Stimulated activated effector memory CD8-positive, alpha-beta T cell treated with anti-CD3 and anti-CD28 coated beads, Interleukin-12 subunit alpha, Interleukin-12 subunit beta, amount 100 ng/mL, for 72 hours (primary cell): ENCODE measurements around the gene SERPINB1.
"Not testable (repeated sequence)": the region's sequence is repeated elsewhere in the genome, so short reads cannot be mapped to it uniquely, and the experiment has no call there.

ENCODE experiments used
- ATAC-seq: fragments of 150-1000 bp; cut with Tn5 transposase; 2 replicates; pipeline ENCODE4 v1.10.0; 2021
- DNase-seq, 2 donors: peaks; one replicate each; pipeline ENCODE4 v3.0.0; 2021 to 2022; ENCODE audit warnings: low spot score in 2 of 2
- H3K27ac Mint-ChIP-seq: one replicate; pipeline ENCODE4 v1.8.0; 2022; ENCODE audit warnings: mild to moderate bottlenecking, mixed read lengths
- H3K36me3 Mint-ChIP-seq: one replicate; pipeline ENCODE4 v1.8.0; 2022; ENCODE audit warnings: mild to moderate bottlenecking, mixed read lengths
- H3K4me1 Mint-ChIP-seq: one replicate; pipeline ENCODE4 v1.8.0; 2022; ENCODE audit warnings: mixed read lengths
- H3K4me3 Mint-ChIP-seq: one replicate; pipeline ENCODE4 v1.8.0; 2022; ENCODE audit warnings: mild to moderate bottlenecking, mixed read lengths
- H3K9me3 Mint-ChIP-seq: one replicate; pipeline ENCODE4 v1.8.0; 2022; ENCODE audit warnings: mixed read lengths

SERPINB1 gene

DNA sequence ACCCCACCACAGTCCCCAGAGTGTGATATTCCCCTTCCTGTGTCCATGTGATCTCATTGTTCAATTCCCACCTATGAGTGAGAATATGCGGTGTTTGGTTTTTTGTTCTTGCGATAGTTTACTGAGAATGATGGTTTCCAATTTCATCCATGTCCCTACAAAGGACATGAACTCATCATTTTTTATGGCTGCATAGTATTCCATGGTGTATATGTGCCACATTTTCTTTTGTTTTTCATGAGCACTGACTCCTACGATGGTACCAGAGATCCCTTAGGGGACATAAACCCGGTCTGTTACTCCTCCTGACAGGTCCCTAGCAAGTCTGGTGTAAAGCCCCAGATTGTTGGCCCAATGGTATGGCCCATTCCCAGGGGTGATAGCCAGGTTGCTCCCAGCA, 40.0 kb downstream of the SERPINB1 start:
- ATAC-seq, DNase-seq, H3K27ac Mint-ChIP-seq, H3K9me3 Mint-ChIP-seq, H3K4me3 Mint-ChIP-seq, H3K36me3 Mint-ChIP-seq: not testable (repeated sequence)
- H3K4me1 Mint-ChIP-seq, result peaks cover 30% of the 10 kb centered on the region

DNA sequence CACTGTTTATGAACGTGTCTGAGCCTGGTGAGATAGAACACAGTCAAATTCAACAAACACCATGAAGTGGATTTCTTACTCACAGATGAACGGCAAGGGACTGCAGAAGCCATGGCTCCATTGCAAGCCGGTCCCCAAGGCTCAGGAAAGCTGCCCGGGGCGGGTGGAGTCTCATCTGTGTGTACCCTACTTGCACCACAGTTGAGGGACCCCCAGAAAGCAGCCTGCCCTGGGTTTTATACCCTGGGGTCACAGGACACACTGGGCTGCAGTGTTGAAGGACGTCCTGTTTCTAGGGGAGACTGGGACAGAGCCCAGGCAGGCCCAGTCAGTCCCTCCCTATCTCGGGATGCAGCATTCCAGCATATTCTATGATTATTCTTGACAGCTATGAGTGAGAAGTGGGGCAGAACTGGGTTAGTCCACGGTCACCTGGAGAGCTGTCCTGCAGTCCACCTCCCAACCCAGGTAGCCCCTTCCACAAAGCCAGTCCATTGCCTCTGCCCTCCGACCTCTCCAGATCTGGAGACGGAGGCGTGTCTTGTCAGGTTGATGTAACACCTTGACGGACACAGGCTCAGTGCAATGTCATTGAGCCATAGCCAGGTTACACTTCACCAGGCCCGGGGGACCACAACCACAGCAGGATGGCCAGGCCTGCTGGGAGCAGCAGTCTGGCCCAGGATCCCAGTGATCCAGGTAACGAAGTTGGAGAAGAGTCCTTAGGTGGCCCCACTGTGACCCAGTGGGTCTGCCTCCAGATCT, 40.9 kb downstream of the SERPINB1 start:
- H3K4me3 Mint-ChIP-seq, result no peak overlapping the region
- H3K4me1 Mint-ChIP-seq, result peaks cover 33% of the 10 kb centered on the region
- H3K36me3 Mint-ChIP-seq, result peaks cover 16% of the 10 kb centered on the region
- H3K9me3 Mint-ChIP-seq, result no peaks in the 10 kb centered on the region
- ATAC-seq (peak; percentile 14), DNase-seq (no peak)
- H3K27ac Mint-ChIP-seq, result no peak overlapping the region

DNA sequence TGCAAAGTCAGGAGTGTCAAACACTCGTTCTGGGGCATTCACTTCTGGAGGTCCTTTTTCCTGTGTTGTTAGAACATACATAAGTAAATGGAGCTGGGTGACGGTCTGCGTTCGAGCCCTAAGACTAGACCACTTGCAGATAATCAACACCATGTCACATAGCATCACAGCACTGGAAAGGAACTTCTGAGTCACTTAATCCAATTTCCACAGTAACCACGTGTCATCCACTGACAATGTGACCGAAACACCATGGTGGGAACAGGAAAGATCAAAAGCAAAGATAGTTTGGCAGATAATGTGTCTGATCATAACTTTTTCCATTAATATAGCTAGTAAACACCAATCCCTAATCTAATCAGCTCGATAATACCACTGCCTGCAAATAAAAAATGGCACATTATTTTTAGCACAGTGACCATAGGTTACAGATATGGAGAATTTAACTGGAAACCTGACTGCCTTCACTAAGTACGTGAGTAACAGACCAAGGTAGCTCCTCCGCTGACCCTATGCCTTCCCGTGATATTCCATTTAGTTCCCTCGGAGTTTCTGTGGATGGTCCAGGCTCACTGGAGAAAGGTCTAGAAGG, 41.6 kb downstream of the SERPINB1 start:
- ATAC-seq (peak; percentile 77), DNase-seq (no peak)
- Mint-ChIP-seq H3K4me1 (peaks cover 30% of the 10 kb centered on the region), H3K27ac (peak overlapping the region; percentile 85), H3K9me3 (no peaks in the 10 kb centered on the region), H3K4me3 (peak overlapping the region; percentile 3), H3K36me3 (peaks cover 16% of the 10 kb centered on the region)

DNA sequence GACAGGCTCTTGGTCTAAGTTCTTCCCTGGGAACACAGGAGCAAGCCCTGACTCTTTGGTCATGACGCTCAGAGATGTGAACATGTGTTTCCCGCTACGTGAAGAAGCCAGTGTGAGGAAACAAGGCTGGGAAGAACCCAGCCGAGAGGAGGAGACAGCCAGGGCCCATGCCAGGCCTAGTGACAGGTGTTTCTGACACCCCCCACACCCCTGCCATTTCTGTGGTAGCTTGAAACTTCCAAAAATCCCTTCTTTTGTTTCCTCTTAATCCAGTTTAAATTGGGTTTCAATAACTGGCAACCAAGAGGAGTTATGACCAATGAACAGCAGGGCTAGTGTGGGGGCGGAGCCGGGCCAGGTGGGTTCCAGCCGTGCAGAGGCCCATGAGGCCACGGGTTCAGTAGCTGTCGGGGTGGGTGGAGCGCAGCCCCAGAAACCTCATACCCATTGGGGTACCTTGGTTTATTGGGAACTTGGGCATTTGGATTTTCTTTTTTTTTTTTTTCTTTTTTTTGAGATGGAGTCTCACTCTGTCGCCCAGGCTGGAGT, 43.0 kb downstream of the SERPINB1 start:
- Mint-ChIP-seq H3K27ac (peak overlapping the region; percentile 15), H3K9me3 (no peaks in the 10 kb centered on the region), H3K36me3 (peaks cover 16% of the 10 kb centered on the region), H3K4me3 (no peak overlapping the region), H3K4me1 (peaks cover 33% of the 10 kb centered on the region)
- no peak for DNase-seq
- no peak for ATAC-seq

DNA sequence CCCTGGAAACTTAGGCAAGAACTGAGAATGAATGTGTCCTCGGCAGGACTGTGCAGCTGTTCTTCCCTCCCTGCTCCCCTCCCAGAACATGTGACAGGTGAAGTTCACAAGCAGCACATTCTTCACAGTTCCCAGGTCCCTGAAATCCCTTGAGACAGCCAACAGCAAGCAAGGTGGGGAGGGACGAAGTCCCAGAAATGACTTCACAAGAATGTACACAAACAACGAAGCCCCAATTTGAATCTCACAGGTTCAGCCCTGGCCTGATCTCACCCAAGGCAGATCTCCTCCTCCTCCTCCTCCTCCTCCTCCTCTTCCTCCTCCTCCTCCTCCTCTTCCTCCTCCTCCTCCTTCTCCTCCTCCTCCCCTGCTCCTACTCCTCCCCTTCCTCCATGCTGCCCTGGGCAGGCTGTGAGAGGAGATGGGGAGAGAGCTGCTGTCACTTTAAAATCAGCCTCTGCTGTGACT, 44.1 kb downstream of the SERPINB1 start:
- no peak overlapping the region for H3K4me3 Mint-ChIP-seq
- no peaks in the 10 kb centered on the region for H3K9me3 Mint-ChIP-seq
- peaks cover 44% of the 10 kb centered on the region for H3K4me1 Mint-ChIP-seq
- peak overlapping the region; percentile 15 for H3K27ac Mint-ChIP-seq
- ATAC-seq, result no peak
- H3K36me3 Mint-ChIP-seq, result peaks cover 16% of the 10 kb centered on the region
- DNase-seq, result no peak

DNA sequence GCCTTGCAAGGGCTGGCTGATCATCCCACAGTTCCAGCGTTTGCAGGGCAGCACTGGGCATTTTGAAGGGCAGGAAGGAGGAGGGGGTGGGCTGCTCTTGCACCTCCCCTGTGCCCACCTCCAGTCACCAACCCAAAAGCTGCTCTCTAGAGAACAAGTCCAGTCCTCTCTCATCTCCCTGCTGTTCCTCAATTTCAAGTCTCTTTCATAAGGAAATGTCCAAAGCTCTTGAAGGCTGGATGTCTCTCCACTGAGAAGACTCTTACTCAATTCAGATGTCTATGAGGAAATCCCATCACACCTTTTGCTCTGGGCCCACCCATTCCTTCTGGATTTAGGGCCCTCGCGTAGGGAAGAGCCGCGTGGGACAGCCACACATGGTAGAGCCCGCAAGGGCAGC, 44.8 kb downstream of the SERPINB1 start:
- Mint-ChIP-seq H3K36me3 (peaks cover 16% of the 10 kb centered on the region), H3K4me3 (no peak overlapping the region), H3K9me3 (no peaks in the 10 kb centered on the region), H3K4me1 (peaks cover 49% of the 10 kb centered on the region), H3K27ac (no peak overlapping the region)
- DNase-seq (no peak), ATAC-seq (no peak)

DNA sequence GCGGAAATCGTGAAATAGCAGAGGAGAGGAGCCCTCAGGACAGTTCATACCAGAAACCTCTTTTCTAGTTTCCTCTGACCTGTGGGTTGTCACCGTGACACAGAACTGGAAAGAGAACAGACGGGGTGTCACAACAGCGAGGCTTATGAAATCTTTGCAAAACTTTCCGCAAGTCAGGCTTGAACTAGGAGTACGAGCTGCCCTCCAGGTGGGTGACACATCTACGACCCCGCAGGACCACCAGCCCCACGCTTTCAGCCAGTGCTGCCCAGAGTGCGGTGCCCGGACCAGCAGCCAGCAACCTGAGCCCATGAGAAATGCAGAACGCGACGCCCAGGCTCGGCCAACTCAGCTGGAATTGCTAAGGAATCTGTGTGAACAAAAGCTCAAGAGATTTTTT, 45.7 kb downstream of the SERPINB1 start:
- Mint-ChIP-seq H3K27ac (no peak overlapping the region), H3K4me3 (no peak overlapping the region)

DNA sequence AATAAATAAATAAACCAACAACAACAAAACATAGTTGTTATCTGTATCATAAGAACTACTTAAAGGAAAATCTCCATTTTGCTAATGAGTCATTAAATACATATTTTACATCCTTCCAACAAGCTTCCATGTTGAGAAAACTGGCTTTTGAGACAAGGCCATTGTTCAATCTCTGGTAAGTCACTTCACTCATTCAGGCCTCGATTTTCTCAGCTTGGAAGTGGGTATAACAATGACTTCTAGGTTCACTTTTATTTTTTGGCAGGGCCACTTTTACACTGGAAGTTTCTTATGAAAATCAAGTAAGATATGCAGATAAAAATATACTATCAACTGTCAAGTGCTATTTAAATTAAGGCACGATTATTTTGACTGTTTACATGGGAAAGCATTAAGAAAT, 46.5 kb downstream of the SERPINB1 start:
- Mint-ChIP-seq H3K9me3 (no peaks in the 10 kb centered on the region), H3K4me3 (no peak overlapping the region), H3K27ac (no peak overlapping the region), H3K4me1 (peaks cover 50% of the 10 kb centered on the region), H3K36me3 (peaks cover 15% of the 10 kb centered on the region)
- ATAC-seq, result no peak
- DNase-seq, result no peak

More for the DNA sequence above, 45.7 kb downstream of the SERPINB1 start:
- DNase-seq (no peak), ATAC-seq (peak; percentile 39)
- Mint-ChIP-seq H3K4me1 (peaks cover 55% of the 10 kb centered on the region), H3K9me3 (no peaks in the 10 kb centered on the region), H3K36me3 (peaks cover 16% of the 10 kb centered on the region)

DNA sequence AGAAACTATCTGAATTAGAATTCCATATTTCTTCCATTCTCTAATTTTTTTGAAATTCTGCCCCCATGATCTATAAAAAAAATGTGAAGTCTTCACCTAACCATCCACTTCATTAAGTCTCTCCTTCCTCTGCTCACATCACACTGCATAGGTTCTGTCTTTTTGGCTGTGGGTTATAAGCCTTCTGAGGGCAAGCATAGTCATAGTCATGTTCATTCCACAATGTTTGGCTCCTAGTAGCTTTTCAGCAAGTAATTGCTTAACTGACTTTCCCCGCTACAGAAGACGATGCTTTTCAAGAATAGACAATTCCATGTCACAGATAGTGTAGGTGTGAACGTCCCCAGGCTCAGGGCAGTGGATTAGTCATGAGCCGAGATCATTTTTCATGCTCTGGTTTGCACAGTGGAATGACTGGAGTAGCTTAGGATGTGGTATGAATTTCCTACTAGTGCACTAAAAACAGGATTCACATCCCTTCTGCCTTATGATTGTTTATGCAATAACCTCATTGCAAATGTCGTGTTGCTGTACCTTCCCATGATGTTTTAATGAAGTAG, 47.4 kb downstream of the SERPINB1 start:
- Mint-ChIP-seq H3K27ac (no peak overlapping the region), H3K4me3 (no peak overlapping the region), H3K36me3 (peaks cover 10% of the 10 kb centered on the region), H3K4me1 (peaks cover 41% of the 10 kb centered on the region), H3K9me3 (no peaks in the 10 kb centered on the region)
- ATAC-seq (no peak), DNase-seq (no peak)

DNA sequence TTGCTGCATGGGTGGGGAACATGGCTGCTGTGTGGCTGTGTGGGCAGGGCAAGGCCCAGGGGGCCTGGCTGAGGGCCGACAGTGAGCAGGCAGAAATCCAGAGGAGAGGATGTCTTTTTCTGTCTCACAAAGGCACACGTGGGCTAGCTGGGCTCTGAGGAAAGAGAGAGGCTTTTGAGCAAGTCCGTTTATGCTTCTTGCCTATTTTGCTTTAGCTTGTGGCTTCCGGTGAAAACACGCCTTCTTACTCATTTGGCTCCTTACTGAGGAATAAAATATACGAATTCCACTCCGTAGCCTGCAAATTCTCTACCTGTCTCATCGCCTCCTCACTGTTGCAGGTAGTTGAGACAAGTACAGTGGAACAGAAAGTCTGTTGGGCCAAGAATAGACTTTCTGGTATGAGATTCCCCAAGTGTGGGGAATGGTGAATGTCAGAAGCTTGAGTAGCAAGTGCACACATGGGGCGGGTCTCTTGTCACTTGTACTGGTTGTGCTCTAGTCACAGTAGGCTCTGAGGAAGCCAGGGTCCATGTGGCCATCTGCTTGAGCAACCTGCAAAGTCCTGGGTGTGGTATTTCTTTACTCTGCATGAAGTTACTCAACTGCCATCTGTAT, 48.0 kb downstream of the SERPINB1 start:
- Mint-ChIP-seq H3K4me3 (peak overlapping the region; percentile 31), H3K9me3 (no peaks in the 10 kb centered on the region), H3K27ac (peak overlapping the region; percentile 48), H3K36me3 (peaks cover 10% of the 10 kb centered on the region), H3K4me1 (peaks cover 40% of the 10 kb centered on the region)
- DNase-seq (peak in 1 of 2 donors; percentile 62), ATAC-seq (peak; percentile 68)

DNA sequence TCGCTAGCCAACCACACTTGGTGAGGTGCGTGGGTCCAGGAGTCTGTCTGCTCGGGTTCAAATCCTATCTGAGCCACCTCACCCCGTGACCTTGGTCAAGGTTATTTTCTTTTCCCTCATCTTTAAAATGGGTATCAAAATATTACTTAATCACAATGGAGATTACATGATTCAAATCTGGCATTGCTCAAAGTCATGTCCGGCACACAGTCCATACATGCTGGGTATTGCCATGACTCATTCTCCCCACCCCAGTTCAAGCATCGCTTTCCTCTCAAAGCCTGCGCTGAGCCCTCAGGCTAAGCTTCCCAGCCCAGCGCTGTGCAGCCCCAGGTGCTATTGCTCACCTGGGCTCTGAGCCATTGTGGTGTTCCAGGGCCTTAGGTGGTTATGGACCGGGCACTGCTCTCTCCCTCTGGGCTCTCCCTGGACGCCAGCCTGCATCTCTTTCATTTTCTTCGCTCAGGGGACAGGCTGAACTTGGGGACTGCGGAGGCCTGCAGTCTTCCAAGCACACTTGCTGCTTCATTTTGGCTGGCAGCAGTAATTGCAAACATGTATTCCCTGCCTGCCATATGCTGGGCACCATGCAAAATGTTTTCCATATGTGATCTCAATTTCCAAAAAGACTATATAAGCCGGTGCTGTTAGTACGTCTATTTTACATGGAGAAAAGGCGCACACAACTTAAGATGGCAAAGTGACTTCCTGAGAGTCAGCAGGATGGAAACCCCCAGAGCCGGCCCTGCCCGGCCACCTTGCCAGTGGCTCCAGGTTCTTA, 49.1 kb downstream of the SERPINB1 start:
- no peaks in the 10 kb centered on the region for H3K9me3 Mint-ChIP-seq
- peak overlapping the region; percentile 31 for H3K4me3 Mint-ChIP-seq
- ATAC-seq (no peak), DNase-seq (no peak)
- peaks cover 13% of the 10 kb centered on the region for H3K36me3 Mint-ChIP-seq
- peak overlapping the region; percentile 8 for H3K27ac Mint-ChIP-seq
- H3K4me1 Mint-ChIP-seq, result peaks cover 40% of the 10 kb centered on the region

DNA sequence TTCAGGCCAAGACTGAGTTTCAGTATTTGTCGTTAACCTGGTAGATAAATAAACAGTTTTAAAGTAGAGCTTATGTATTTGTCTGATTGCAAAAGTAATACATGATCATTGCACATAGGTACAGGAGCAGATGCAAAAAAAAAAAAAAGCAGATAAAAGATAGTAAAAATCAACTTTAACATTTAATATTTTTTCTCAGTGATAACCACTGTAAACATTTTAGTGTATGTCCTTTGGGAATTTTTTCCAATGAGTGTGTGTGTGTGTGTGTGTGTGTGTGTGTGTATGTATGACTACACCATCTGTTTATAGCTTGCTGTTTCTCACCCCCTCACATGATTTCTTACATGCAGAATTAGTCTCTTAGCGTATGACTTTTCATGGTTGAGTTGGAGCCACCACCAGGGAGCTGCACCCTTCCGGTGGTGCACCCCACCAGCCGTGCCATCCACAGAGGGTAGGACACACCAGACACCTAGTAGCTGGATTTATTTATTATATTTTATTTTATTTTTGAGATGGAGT, 50.2 kb downstream of the SERPINB1 start:
- Mint-ChIP-seq H3K4me1 (peaks cover 32% of the 10 kb centered on the region), H3K4me3 (no peak overlapping the region), H3K36me3 (peaks cover 14% of the 10 kb centered on the region), H3K27ac (peak overlapping the region; percentile 23), H3K9me3 (no peaks in the 10 kb centered on the region)
- no peak for DNase-seq
- no peak for ATAC-seq

DNA sequence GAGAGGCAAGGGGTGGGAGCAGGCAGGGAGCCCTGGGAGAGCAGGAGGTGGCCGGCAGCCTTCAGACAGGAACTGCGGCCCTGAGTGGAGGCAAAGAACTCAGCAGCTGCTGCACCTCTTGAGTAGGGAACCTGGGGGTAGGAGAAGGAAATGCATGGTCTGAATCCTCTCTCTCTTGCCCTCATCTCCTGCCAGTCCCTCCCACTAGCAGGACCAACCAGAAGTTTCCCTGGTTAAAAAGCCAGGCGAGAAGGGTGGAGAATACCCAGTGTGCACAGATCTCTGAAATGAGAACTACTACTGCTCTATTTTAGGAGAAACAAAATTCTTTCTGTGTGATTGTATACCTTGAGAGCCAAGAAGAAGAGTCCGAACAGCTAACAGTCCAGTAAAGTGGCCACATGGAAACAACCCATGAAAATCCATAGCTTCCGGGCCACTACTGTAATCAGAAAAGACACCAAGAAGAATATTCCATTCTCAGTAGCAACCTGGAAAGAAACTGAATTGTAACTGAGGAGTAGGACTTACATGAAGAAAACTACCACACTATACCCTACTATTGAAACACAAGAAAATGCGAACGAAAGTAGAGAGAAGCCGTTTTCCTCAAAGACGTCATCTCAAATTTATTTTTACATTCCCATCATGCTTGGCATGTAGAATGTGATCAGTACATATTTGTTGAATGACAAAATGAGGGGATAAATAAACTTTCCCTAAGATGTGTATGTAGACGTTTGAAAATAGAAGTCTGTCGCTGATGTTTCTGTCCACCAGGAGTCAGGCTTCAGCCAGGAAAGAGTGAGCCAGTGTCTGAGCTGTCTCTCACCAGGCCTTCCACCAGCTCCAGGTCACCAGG, 50.8 kb downstream of the SERPINB1 start:
- no peak overlapping the region for H3K4me3 Mint-ChIP-seq
- H3K9me3 Mint-ChIP-seq, result no peaks in the 10 kb centered on the region
- peak overlapping the region; percentile 48 for H3K27ac Mint-ChIP-seq
- peaks cover 36% of the 10 kb centered on the region for H3K4me1 Mint-ChIP-seq
- H3K36me3 Mint-ChIP-seq, result peaks cover 15% of the 10 kb centered on the region
- peak; percentile 86 for ATAC-seq
- no peak for DNase-seq

DNA sequence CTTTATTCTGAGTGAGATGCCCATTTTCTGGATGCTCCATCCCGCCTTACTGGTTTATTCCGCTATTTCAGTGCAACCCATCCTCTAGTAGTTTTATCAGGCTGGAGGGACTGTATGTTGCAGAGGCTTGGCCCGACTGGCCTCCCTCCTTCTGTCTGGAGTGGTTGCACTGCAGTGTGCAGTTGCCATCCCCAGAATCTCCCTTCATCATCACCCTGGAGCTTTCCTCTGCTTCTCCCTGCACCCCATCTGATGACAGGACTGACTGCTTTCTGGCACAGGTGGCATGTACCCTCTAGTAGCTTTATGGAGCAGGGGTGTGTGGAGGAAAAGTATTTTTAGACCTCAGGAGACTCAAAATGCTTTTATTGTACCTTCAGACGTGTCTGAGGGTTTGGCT, 55.4 kb downstream of the SERPINB1 start:
- Mint-ChIP-seq H3K4me3 (no peak overlapping the region), H3K27ac (no peak overlapping the region), H3K36me3 (peaks cover 56% of the 10 kb centered on the region), H3K4me1 (peaks cover 30% of the 10 kb centered on the region), H3K9me3 (no peaks in the 10 kb centered on the region)
- DNase-seq, result no peak
- ATAC-seq, result no peak
